Measurements from ENCODE around the gene SMIM35.

- no peak for TF ChIP-seq CTCF (IDR thresholded peaks at IDR 0.05)
- no peak for TF ChIP-seq POLR2A (IDR thresholded peaks at IDR 0.05)
- no peak for TF ChIP-seq EP300 (IDR thresholded peaks at IDR 0.05)
Observed at GRCh38 chr11:117997823-117998579, 88.8 kb downstream of the SMIM35 start.
